C4-2B (cell line): ENCODE results near the gene LCN10.
A peak's percentile ranks its signal among the peaks of the same experiment; 100 is the strongest.

Experiments used
- ZFX ChIP-seq: fragments of 450-650 bp; IDR thresholded peaks from 2 replicates; pipeline ENCODE4 v1.6.1; 2017
- TF ChIP-seq, protein P1 (sequence below): fragments of 450-650 bp; conservative IDR thresholded peaks from 2 replicates; pipeline ENCODE4 v1.5.1; 2017; ENCODE audit warnings: mild to moderate bottlenecking

DNA sequence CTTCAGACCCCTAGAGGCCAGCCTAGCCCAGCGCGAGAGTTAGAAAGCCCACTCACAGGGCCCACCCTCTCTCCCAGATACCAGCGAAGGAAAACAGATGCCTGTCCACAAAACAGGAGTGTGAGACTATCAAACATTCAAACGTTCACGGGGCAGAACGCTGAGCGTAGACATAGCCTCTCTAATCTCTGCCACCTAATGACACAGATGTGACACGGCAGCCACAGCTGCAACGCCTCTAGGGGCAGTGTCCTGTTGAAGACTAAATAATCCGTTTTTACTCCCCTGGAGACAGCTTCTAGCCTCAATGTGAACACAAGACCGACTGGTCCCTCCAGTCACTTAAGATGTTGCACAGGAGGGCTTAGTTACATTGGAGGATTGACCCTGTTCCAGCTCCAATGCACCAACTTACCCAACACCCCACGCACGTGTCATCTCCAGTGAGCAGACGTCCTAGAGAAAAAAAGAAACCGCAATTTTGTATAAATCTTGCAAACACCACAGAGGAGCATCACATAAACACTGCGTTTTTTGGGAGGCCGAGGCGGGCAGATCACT, 16.0 kb downstream of the LCN10 start:
- TF ChIP-seq, protein P1, sequence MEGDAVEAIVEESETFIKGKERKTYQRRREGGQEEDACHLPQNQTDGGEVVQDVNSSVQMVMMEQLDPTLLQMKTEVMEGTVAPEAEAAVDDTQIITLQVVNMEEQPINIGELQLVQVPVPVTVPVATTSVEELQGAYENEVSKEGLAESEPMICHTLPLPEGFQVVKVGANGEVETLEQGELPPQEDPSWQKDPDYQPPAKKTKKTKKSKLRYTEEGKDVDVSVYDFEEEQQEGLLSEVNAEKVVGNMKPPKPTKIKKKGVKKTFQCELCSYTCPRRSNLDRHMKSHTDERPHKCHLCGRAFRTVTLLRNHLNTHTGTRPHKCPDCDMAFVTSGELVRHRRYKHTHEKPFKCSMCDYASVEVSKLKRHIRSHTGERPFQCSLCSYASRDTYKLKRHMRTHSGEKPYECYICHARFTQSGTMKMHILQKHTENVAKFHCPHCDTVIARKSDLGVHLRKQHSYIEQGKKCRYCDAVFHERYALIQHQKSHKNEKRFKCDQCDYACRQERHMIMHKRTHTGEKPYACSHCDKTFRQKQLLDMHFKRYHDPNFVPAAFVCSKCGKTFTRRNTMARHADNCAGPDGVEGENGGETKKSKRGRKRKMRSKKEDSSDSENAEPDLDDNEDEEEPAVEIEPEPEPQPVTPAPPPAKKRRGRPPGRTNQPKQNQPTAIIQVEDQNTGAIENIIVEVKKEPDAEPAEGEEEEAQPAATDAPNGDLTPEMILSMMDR = peak; percentile 78
- TF ChIP-seq ZFX = no peak
